Natural killer cell (primary cell): ENCODE data around the gene PHTF2. TPM values are rescaled to one million over a fixed set of nuclear protein-coding genes. Genes with fewer than 3 reads are reported as not detected.

ENCODE experiments used
- ATAC-seq, 3 donors: fragments of 150-1000 bp in 2 of 3; fragments of 200-7000 bp in 1 of 3; cut with Tn5 transposase; 1 replicate in 1 of 3; 2 replicates in 2 of 3; pipeline ENCODE4 v1.10.0; 2021; ENCODE audit warnings: mild to moderate bottlenecking in 2 of 3, moderate library complexity in 2 of 3
- DNase-seq, 2 donors: peaks; one replicate each; pipeline versions ENCODE4 v3.0.0 to v3.0.0-alpha.2; 2013 to 2021; ENCODE audit warnings: mixed read lengths in 1 of 2
- H3K27ac ChIP-seq: one replicate; pipeline ENCODE4 v1.5.1; 2013; ENCODE audit warnings: mild to moderate bottlenecking, low read length
- H3K27me3 ChIP-seq: one replicate; pipeline ENCODE4 v1.6.1; 2013; ENCODE audit warnings: low read length; ENCODE audit not compliant: control insufficient read depth, insufficient read depth
- H3K36me3 ChIP-seq: one replicate; pipeline ENCODE4 v1.6.1; 2013; ENCODE audit warnings: low read length; ENCODE audit not compliant: control insufficient read depth, insufficient read depth
- H3K4me1 ChIP-seq: one replicate; pipeline ENCODE4 v1.6.1; 2013; ENCODE audit warnings: low read length; ENCODE audit not compliant: control insufficient read depth, insufficient read depth
- H3K4me3 ChIP-seq: one replicate; pipeline ENCODE4 v1.5.1; 2013; ENCODE audit warnings: low read length
- H3K9me3 ChIP-seq: one replicate; pipeline ENCODE4 v1.6.1; 2013; ENCODE audit warnings: low read length; ENCODE audit not compliant: control insufficient read depth, insufficient read depth
- H3K27ac Mint-ChIP-seq, 2 donors: one replicate each; pipeline ENCODE4 v1.8.0; 2022; ENCODE audit warnings: mild to moderate bottlenecking in 2 of 2, mixed read lengths in 2 of 2, moderate library complexity in 1 of 2
- H3K27me3 Mint-ChIP-seq, 2 donors: one replicate each; pipeline ENCODE4 v1.8.0; 2022; ENCODE audit warnings: low read depth in 2 of 2, mixed read lengths in 2 of 2
- H3K36me3 Mint-ChIP-seq: one replicate; pipeline ENCODE4 v1.8.0; 2022; ENCODE audit warnings: mixed read lengths
- H3K4me1 Mint-ChIP-seq, 2 donors: one replicate each; pipeline ENCODE4 v1.8.0; 2022; ENCODE audit warnings: mixed read lengths in 2 of 2
- H3K4me3 Mint-ChIP-seq: one replicate; pipeline ENCODE4 v1.8.0; 2022; ENCODE audit warnings: mild to moderate bottlenecking, moderate library complexity, mixed read lengths
- H3K9me3 Mint-ChIP-seq, 2 donors: one replicate each; pipeline ENCODE4 v1.8.0; 2022; ENCODE audit warnings: mixed read lengths in 2 of 2
- WGBS: methylation state at CpG from one replicate; pipeline ENCODE4 v1.1.7; 2013; ENCODE audit warnings: missing lambda C conversion rate; ENCODE audit not compliant: insufficient coverage; 5-methylcytosine and 5-hydroxymethylcytosine counted together
- intact Hi-C: fragments of 100-400 bp; cut with micrococcal nuclease; formaldehyde crosslinking; loops from one replicate; pipeline ENCODE4 v1.14.2; 2022
- total RNA-seq, 4 donors: library from RNA; stranded (reverse); fragments of 120-200 nt in 1 of 4; gene quantifications; one replicate each; pipeline versions ENCODE4 v1.2.3 to v1.2.4, GENCODE V29; 2013 to 2022
- TF ChIP-seq, protein P1 (sequence below): fragments of 200-600 bp; IDR thresholded peaks from one replicate; pipeline ENCODE4 v1.8.0; 2022; ENCODE audit warnings: antibody characterized with exemption

PHTF2 gene
- total RNA-seq, 3 donors from 2014 or later (not counting 1 experiment from before 2014, with no cell fraction given): 23.1 to 26.9 (median 26.4) TPM

DNA sequence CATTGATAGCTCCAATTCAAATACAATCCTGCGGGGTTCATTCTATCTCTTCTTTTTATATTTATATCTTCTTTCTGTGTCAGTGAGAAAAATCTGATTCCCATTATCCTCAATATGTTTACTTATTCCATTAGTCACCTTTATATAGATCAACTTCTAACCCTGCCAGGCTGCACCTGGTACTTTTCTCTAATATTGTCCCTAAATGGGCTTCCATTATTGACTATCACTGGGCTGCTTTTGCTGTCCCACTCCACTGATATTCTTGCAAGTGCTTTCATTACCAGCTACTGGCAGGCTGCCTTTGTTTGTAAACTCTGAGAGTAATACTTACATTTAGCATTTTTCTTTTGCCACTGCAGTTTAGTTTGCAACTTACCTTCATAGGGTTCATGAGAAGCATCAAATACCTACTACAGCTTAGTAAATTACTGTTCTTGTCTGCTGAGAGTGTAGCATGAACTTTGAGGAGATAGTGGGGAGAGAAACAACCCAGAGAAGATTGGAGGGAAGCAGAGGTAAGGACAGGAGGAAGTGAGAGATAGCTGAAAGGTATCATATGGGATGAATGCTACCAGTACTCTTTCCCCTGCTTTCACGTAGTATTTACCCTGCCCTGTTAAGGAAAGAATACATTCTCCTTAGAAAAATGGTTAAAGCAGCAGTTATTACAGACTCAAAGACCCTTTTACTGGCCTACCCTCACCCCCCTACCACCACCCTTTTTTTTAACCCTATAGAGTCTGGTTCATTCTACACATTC lies 119.1 kb downstream of the PHTF2 start:
- intact Hi-C loops: no loop called here
- Histone ChIP-seq H3K36me3 (peaks cover 14% of the 10 kb centered on the region), H3K9me3 (no peaks in the 10 kb centered on the region), H3K4me3 (no peak overlapping the region), H3K27me3 (no peaks in the 10 kb centered on the region), H3K27ac (no peak overlapping the region), H3K4me1 (no peaks in the 10 kb centered on the region)
- TF ChIP-seq, protein P1, sequence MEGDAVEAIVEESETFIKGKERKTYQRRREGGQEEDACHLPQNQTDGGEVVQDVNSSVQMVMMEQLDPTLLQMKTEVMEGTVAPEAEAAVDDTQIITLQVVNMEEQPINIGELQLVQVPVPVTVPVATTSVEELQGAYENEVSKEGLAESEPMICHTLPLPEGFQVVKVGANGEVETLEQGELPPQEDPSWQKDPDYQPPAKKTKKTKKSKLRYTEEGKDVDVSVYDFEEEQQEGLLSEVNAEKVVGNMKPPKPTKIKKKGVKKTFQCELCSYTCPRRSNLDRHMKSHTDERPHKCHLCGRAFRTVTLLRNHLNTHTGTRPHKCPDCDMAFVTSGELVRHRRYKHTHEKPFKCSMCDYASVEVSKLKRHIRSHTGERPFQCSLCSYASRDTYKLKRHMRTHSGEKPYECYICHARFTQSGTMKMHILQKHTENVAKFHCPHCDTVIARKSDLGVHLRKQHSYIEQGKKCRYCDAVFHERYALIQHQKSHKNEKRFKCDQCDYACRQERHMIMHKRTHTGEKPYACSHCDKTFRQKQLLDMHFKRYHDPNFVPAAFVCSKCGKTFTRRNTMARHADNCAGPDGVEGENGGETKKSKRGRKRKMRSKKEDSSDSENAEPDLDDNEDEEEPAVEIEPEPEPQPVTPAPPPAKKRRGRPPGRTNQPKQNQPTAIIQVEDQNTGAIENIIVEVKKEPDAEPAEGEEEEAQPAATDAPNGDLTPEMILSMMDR: no peak
- WGBS: 89% methylated on average over 2 of the region's 2 CpGs
- Mint-ChIP-seq H3K4me3 (no peak overlapping the region), H3K27ac (no peak overlapping the region), H3K9me3 (no peaks in the 10 kb centered on the region), H3K36me3 (no peaks in the 10 kb centered on the region), H3K4me1 (peaks cover 0 to 7% of the 10 kb centered on the region in 2 donors), H3K27me3 (no peaks in the 10 kb centered on the region)
- no peak for ATAC-seq
- no peak for DNase-seq

DNA sequence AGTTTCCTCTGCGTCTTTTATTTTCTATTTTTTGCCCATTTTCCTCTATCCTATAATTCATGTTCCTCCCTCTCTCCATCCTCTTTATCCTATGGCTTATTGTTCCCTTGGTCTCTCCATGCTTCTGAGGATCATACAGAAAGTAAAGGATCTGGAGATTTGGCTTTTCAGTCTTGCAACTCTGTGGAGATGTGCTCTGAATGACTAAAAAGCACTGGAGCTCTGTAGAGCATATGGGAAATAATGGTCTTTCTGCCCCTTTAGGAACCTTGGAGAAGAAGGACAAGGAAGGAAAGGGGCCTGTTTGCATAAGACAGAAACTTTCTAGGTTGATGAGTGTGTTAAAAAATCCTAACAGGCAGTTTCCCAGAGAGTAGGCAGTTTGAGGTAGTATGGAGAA lies 120.1 kb downstream of the PHTF2 start:
- peaks cover 5 to 12% of the 10 kb centered on the region in 2 donors for H3K4me1 Mint-ChIP-seq
- H3K4me3 ChIP-seq: no peak overlapping the region
- no peaks in the 10 kb centered on the region for H3K27me3 ChIP-seq
- no peak for DNase-seq
- no peak overlapping the region for H3K27ac ChIP-seq
- H3K4me1 ChIP-seq: no peaks in the 10 kb centered on the region
- peaks cover 17% of the 10 kb centered on the region for H3K36me3 ChIP-seq
- no peak overlapping the region for H3K27ac Mint-ChIP-seq
- TF ChIP-seq, protein P1: no peak
- no peaks in the 10 kb centered on the region for H3K36me3 Mint-ChIP-seq
- H3K27me3 Mint-ChIP-seq: no peaks in the 10 kb centered on the region
- intact Hi-C loops: no loop called here
- no peaks in the 10 kb centered on the region for H3K9me3 Mint-ChIP-seq
- H3K9me3 ChIP-seq: no peaks in the 10 kb centered on the region
- no peak overlapping the region for H3K4me3 Mint-ChIP-seq
- no peak for ATAC-seq
- WGBS: 100% methylated on average over 1 of the region's 1 CpG

DNA sequence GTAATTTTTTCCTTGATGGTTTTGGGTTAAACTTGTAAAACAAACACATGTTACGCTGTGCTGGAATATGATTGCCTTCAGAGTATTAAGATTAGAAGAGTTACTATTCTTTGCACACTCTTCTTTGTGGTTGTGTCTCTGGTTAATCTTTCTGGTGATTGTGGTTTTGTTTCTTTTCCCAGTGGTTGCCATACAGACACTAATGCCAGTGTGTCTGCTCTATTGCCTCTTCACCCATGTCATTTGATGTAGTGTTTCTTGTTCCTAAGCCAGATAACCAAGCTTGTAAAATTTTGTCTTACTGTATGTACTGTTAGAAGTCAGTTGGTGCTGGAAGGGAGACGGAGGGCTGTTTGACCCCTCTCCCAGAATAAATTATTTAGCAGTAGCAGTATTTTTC lies 124.8 kb downstream of the PHTF2 start:
- H3K27ac ChIP-seq: no peak overlapping the region
- Mint-ChIP-seq H3K4me1 (peaks cover 6 to 10% of the 10 kb centered on the region in 2 donors), H3K27me3 (no peaks in the 10 kb centered on the region), H3K9me3 (no peaks in the 10 kb centered on the region), H3K4me3 (no peak overlapping the region), H3K36me3 (no peaks in the 10 kb centered on the region), H3K27ac (no peak overlapping the region)
- H3K9me3 ChIP-seq: no peaks in the 10 kb centered on the region
- H3K4me3 ChIP-seq: no peak overlapping the region
- TF ChIP-seq, protein P1: no peak
- no peak for ATAC-seq
- H3K27me3 ChIP-seq: no peaks in the 10 kb centered on the region
- intact Hi-C loops: no loop called here
- peaks cover 22% of the 10 kb centered on the region for H3K36me3 ChIP-seq
- 60% methylated on average over 1 of the region's 2 CpGs for WGBS
- DNase-seq: no peak
- H3K4me1 ChIP-seq: no peaks in the 10 kb centered on the region

DNA sequence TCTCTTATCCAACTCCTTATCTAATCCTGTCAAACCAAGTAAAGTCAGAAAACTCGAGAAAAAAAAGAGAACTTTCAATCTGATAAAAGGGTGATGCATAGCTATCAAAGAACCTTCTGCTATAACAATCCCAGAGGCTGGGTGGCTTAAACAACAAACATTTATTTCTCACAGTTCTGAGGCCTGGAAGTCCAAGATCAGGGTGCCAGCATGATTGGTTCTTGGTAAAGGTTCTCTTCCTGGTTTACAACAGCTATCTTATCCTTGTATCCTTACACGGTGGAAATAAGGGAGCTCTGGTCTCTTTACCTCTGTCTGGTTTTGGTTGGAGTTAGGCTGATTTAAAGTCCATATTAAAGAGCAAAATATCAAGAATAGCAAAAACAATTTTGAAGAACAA lies 131.9 kb downstream of the PHTF2 start:
- H3K9me3 Mint-ChIP-seq: no peaks in the 10 kb centered on the region
- TF ChIP-seq, protein P1: no peak
- Histone ChIP-seq H3K27me3 (no peaks in the 10 kb centered on the region), H3K9me3 (no peaks in the 10 kb centered on the region), H3K36me3 (peaks cover 13% of the 10 kb centered on the region), H3K4me3 (no peak overlapping the region), H3K4me1 (no peaks in the 10 kb centered on the region), H3K27ac (no peak overlapping the region)
- 78% methylated on average over 1 of the region's 2 CpGs for WGBS
- no peak overlapping the region for H3K27ac Mint-ChIP-seq
- H3K4me1 Mint-ChIP-seq: peaks cover 2 to 3% of the 10 kb centered on the region in 2 donors
- no peak overlapping the region for H3K4me3 Mint-ChIP-seq
- peaks cover 5% of the 10 kb centered on the region for H3K36me3 Mint-ChIP-seq
- ATAC-seq: no peak
- no peak for DNase-seq
- intact Hi-C loops: no loop called here
- H3K27me3 Mint-ChIP-seq: no peaks in the 10 kb centered on the region
